Breast epithelium (tissue), 4 donors: Measurements from ENCODE around the gene COMP. TPM values are rescaled to one million over a fixed set of nuclear protein-coding genes. Genes with fewer than 3 reads are reported as not detected.

Source experiments
- DNase-seq, 2 donors: peaks; one replicate each; pipeline ENCODE4 v3.0.0-alpha.2; 2019; ENCODE audit warnings: low spot score in 2 of 2
- H3K27ac ChIP-seq, 2 donors: fragments of 200-600 bp; sonication (generic) in 1 of 2; one replicate each; pipeline ENCODE4 v1.5.1; 2016 to 2019; ENCODE audit warnings: mild to moderate bottlenecking in 1 of 2
- H3K27me3 ChIP-seq, 2 donors: fragments of 200-600 bp; sonication (generic) in 1 of 2; one replicate each; pipeline versions ENCODE4 v1.5.1 to v1.6.0; 2017 to 2019; ENCODE audit warnings: control low read depth in 1 of 2, mild to moderate bottlenecking in 1 of 2
- H3K36me3 ChIP-seq: fragments of 200-600 bp; one replicate; pipeline ENCODE4 v1.5.1; 2019
- H3K4me1 ChIP-seq, 2 donors: fragments of 200-600 bp; sonication (generic); one replicate each; pipeline ENCODE4 v1.5.1; 2016 to 2019; ENCODE audit warnings: control low read depth in 1 of 2
- H3K4me3 ChIP-seq, 3 donors: fragments of 200-600 bp; sonication (generic); 1 replicate in 2 of 3; 2 replicates in 1 of 3; pipeline ENCODE4 v1.5.1; 2016 to 2019; ENCODE audit warnings: mild to moderate bottlenecking in 3 of 3, moderate library complexity in 2 of 3
- H3K9me3 ChIP-seq, 2 donors: fragments of 200-600 bp; sonication (generic) in 1 of 2; one replicate each; pipeline ENCODE4 v1.5.1; 2016 to 2019; ENCODE audit warnings: control low read depth in 1 of 2
- POLR2A ChIP-seq: fragments of 450-650 bp; IDR thresholded peaks from one replicate; pipeline ENCODE4 v1.6.1; 2016; ENCODE audit warnings: antibody characterized with exemption, mild to moderate bottlenecking, moderate library complexity
- POLR2AphosphoS5 ChIP-seq, 3 donors: sonication (generic); formaldehyde crosslinking; IDR thresholded peaks; one replicate each; pipeline ENCODE4 v1.6.1; 2017; ENCODE audit warnings: antibody characterized with exemption in 3 of 3
- intact Hi-C: fragments of 100-400 bp; cut with DNase I; formaldehyde crosslinking; loops from one replicate; pipeline ENCODE4 v1.15.1; 2023; ENCODE audit warnings: low total_unique reads
- total RNA-seq, 3 donors: library from RNA; depleted of rRNA; stranded (reverse); fragments of >200 nt; gene quantifications; one replicate each; pipeline ENCODE4 v1.1.0, GENCODE V29; 2016
- TF ChIP-seq, protein P1 (sequence below), 3 donors: fragments of 450-650 bp; IDR thresholded peaks; one replicate each; pipeline ENCODE4 v1.5.1; 2016 to 2017; ENCODE audit warnings: antibody characterized with exemption in 3 of 3, mild to moderate bottlenecking in 3 of 3, moderate library complexity in 3 of 3

Gene COMP
- total RNA-seq, 3 donors from 2014 or later: 1.0 to 4.9 (median 2.2) TPM

DNA sequence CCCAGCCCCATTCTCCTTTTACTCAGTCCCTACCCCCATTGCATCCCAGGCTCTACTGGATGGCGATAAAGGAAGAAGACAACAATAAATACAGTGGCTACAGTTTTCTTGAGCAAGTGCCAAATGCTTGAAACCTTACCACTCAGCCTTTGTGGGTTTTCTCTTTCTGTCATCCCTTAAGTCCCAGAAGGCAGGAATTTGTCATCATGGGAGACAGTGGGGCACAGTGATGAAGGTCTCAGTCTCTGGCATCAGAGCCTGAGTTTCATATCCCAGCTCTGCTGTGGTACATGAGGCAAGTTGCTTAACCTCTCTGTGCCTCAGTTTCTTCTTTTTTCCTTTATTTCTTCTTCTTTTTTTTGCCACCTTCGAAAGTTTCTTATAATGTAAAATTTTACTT is 5.1 kb upstream of the COMP start:
- Histone ChIP-seq H3K4me3 (no peak overlapping the region), H3K27me3 (peaks cover 0 to 13% of the 10 kb centered on the region in 2 donors), H3K36me3 (no peaks in the 10 kb centered on the region), H3K9me3 (no peaks in the 10 kb centered on the region), H3K4me1 (peaks cover 0 to 4% of the 10 kb centered on the region in 2 donors), H3K27ac (no peak overlapping the region)
- TF ChIP-seq POLR2AphosphoS5 (IDR thresholded peaks at IDR 0.05): no peak
- TF ChIP-seq POLR2A: no peak
- TF ChIP-seq, protein P1, sequence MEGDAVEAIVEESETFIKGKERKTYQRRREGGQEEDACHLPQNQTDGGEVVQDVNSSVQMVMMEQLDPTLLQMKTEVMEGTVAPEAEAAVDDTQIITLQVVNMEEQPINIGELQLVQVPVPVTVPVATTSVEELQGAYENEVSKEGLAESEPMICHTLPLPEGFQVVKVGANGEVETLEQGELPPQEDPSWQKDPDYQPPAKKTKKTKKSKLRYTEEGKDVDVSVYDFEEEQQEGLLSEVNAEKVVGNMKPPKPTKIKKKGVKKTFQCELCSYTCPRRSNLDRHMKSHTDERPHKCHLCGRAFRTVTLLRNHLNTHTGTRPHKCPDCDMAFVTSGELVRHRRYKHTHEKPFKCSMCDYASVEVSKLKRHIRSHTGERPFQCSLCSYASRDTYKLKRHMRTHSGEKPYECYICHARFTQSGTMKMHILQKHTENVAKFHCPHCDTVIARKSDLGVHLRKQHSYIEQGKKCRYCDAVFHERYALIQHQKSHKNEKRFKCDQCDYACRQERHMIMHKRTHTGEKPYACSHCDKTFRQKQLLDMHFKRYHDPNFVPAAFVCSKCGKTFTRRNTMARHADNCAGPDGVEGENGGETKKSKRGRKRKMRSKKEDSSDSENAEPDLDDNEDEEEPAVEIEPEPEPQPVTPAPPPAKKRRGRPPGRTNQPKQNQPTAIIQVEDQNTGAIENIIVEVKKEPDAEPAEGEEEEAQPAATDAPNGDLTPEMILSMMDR (IDR thresholded peaks at IDR 0.05): no peak
- intact Hi-C loops: no loop called here
- DNase-seq: no peak

DNA sequence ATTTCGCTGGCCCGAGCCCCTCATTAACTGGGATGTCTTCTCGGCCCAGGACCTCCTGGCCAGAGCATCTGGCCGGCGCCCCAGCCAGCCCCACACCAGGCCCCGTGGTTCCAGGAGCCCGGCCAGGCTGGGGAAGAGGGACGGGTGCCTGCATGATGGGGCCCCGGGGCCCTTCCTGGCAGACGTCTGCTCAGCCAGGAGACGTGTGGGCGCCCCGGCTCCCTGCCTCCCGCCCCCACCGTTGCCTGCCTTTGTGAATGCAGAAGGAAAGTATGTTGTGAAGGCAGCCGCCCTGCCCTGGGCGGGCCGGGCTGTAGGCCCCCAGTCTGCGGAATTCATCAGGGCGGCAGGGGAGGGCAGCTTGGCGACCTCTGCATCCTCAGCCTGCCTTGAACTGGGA is 4.4 kb upstream of the COMP start:
- DNase-seq: peak in 1 of 2 donors; percentile 55
- H3K27me3 ChIP-seq: peaks cover 0 to 20% of the 10 kb centered on the region in 2 donors
- peak overlapping the region in 2 of 3 donors; percentile 15 to 37 for H3K4me3 ChIP-seq
- TF ChIP-seq, protein P1 (IDR thresholded peaks at IDR 0.05): no peak
- no peak for TF ChIP-seq POLR2AphosphoS5 (IDR thresholded peaks at IDR 0.05)
- TF ChIP-seq POLR2A: no peak
- H3K27ac ChIP-seq: no peak overlapping the region
- intact Hi-C loops: no loop called here
- peaks cover 4 to 7% of the 10 kb centered on the region in 2 donors for H3K4me1 ChIP-seq
- H3K36me3 ChIP-seq: no peaks in the 10 kb centered on the region
- no peaks in the 10 kb centered on the region for H3K9me3 ChIP-seq

DNA sequence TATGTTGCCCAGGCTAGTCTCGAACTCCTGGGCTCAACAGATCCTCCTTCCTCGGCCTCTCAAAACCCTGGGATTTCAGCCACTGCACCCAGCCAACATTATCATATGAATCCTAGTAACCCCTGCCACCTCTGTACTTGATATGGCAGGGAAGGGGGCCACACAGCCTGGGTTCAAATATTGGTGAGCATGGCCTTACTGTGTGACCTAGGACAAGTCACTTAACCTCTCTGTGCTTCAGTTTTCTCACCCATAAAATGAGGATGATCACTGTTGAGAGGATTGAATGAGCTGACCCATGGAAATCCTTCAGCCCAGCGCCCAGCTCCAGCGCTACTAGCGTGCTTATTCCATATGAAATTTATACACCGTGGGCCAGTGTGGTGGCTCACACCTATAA is 3.6 kb upstream of the COMP start:
- Histone ChIP-seq H3K27me3 (peaks cover 3 to 29% of the 10 kb centered on the region in 2 donors), H3K4me3 (no peak overlapping the region)
- TF ChIP-seq, protein P1 (IDR thresholded peaks at IDR 0.05): no peak
- TF ChIP-seq POLR2A: no peak
- TF ChIP-seq POLR2AphosphoS5 (IDR thresholded peaks at IDR 0.05): no peak

DNA sequence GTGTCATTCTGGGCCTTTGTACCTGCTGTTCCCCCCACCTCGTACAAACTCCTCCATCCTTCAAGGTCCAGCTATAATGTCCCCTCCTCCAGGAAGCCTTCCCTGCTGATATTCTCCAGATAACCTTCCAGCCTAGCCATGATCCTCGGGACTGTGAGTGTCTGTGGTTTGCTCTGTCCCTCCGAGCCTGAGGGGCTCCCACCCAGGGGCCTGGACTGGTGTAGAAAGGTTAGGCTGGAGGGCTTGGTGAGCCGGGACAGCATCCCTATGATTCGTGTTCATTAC is 2.9 kb upstream of the COMP start:
- no peak overlapping the region for H3K4me3 ChIP-seq
- H3K9me3 ChIP-seq: no peaks in the 10 kb centered on the region
- intact Hi-C loops: no loop called here
- H3K27me3 ChIP-seq: peaks cover 10 to 36% of the 10 kb centered on the region in 2 donors
- TF ChIP-seq, protein P1 (IDR thresholded peaks at IDR 0.05): no peak
- TF ChIP-seq POLR2AphosphoS5 (IDR thresholded peaks at IDR 0.05): no peak
- no peak for TF ChIP-seq POLR2A
- no peaks in the 10 kb centered on the region for H3K36me3 ChIP-seq
- peaks cover 11 to 22% of the 10 kb centered on the region in 2 donors for H3K4me1 ChIP-seq
- H3K27ac ChIP-seq: no peak overlapping the region
- no peak for DNase-seq

More for the DNA sequence above, 3.6 kb upstream of the COMP start:
- Histone ChIP-seq H3K27ac (no peak overlapping the region), H3K4me1 (peaks cover 11 to 15% of the 10 kb centered on the region in 2 donors), H3K36me3 (no peaks in the 10 kb centered on the region), H3K9me3 (no peaks in the 10 kb centered on the region)
- no peak for DNase-seq
- intact Hi-C loops: no loop called here

DNA sequence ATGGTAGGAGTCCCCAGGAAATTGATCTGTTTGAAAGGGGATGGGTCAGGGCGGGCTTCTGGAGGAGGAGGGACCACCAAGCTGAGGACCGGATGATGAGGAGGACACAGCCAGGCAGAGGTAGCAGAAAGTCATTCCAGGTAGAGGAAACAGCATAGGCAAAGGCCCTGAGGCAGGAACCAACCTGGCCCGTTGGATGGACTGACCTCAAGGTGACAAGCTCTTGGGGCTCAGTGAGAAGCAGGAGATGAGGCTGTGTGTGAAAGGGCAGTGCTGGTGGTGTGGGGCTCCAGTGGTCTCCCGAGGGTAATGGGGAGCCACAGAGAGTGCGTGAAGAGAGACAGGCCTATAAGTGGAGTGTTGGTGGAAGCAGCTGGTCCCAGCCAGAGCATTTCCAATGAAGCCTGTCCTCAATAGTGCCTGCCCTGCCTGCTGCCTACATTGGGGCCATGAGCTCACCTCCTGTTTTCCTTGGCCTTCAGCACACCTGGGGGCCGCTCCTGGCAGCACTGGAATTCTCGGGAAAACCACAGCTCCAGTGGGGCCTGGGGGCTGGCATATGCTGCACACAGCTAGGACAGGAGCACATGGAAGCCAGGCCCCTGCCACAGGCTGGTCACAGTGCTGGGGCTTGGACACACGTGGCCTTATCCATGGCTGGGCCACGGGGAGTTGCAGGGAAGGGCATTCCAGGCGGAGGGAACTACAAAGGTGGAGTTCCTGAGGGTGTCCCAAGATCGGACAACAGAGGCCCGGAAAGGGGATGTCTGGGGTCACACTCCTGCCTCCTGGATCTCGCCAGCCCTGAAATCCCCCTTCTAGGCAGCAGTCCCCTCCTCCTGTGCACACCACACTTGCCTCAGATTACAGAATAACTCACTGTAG is 2.3 kb upstream of the COMP start:
- Histone ChIP-seq H3K4me3 (no peak overlapping the region), H3K27ac (no peak overlapping the region), H3K36me3 (no peaks in the 10 kb centered on the region), H3K27me3 (peaks cover 14 to 42% of the 10 kb centered on the region in 2 donors), H3K4me1 (peaks cover 11 to 23% of the 10 kb centered on the region in 2 donors), H3K9me3 (no peaks in the 10 kb centered on the region)
- DNase-seq: no peak
- TF ChIP-seq POLR2A (no peak), POLR2AphosphoS5 (IDR thresholded peaks at IDR 0.05) (no peak)
- TF ChIP-seq, protein P1 (IDR thresholded peaks at IDR 0.05): no peak
- intact Hi-C loops: no loop called here
